ENCODE measurements around the gene SLC24A5.

SLC24A5 gene

DNA sequence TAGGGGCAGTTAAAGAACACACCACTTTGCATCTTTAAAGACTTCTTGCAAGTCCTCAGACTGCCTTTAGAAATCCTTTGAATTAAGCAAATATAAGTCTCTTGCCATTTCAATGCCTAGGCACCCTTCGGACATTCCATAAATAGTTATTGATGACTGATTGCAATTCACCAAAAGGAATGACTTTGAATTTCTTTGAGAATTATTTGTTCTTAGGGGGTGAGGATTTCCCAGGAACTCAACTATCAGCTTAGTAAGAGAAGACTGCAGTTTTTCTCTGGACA lies 57.8 kb downstream of the SLC24A5 start:
- TF ChIP-seq, protein P1, sequence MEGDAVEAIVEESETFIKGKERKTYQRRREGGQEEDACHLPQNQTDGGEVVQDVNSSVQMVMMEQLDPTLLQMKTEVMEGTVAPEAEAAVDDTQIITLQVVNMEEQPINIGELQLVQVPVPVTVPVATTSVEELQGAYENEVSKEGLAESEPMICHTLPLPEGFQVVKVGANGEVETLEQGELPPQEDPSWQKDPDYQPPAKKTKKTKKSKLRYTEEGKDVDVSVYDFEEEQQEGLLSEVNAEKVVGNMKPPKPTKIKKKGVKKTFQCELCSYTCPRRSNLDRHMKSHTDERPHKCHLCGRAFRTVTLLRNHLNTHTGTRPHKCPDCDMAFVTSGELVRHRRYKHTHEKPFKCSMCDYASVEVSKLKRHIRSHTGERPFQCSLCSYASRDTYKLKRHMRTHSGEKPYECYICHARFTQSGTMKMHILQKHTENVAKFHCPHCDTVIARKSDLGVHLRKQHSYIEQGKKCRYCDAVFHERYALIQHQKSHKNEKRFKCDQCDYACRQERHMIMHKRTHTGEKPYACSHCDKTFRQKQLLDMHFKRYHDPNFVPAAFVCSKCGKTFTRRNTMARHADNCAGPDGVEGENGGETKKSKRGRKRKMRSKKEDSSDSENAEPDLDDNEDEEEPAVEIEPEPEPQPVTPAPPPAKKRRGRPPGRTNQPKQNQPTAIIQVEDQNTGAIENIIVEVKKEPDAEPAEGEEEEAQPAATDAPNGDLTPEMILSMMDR (conservative IDR thresholded peaks at IDR 0.05; ENCODE audit: low read depth, low read length): no peak
- no peak for DNase-seq (ENCODE audit: low read depth)
- H3K4me3 ChIP-seq (ENCODE audit: low read depth, low read length): peak overlapping the region; percentile 66

DNA sequence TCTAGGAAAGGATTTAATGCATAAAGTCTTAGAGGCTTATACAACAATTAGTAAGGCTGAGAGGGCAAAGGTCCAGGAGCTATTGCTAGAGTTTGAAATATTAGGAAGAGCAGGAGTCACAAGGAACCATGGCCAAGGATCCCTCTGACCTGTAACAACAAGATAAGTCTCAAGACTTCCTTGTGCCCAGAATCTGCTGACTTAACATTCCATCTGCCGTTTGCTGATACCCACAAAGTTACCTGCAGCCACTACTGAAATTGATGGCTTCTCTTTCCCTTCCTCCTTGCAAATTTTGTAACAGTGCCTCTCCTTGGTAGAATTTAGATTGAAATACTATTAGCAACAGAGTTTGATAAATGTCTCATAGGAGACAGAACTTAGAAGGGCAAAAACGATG lies 62.0 kb downstream of the SLC24A5 start:
- DNase-seq (ENCODE audit: low read depth): no peak
- TF ChIP-seq, protein P1 (conservative IDR thresholded peaks at IDR 0.05; ENCODE audit: low read depth, low read length): no peak
- H3K4me3 ChIP-seq (ENCODE audit: low read depth, low read length): no peak overlapping the region

DNA sequence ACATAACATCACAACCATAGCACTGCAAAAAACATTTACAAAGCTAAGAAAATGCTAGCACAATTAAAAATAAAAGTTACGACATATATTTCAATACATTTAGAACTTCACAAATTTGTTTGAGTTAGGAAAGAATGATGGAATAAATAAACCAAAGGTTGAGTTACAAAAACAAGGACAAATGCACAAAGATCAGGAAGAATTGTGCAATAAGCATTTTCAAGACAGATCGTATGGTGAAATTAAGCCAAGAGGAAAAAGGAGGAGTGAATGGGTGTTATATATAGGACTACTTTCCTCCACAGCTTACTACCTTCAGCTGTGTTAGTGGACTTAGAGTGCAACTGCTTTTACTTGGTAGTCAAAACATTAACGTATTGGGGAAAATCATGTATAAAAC lies 64.7 kb downstream of the SLC24A5 start:
- peak; percentile 24 for DNase-seq (ENCODE audit: low read depth)
- TF ChIP-seq, protein P1 (conservative IDR thresholded peaks at IDR 0.05; ENCODE audit: low read depth, low read length): no peak
- H3K4me3 ChIP-seq (ENCODE audit: low read depth, low read length): no peak overlapping the region

DNA sequence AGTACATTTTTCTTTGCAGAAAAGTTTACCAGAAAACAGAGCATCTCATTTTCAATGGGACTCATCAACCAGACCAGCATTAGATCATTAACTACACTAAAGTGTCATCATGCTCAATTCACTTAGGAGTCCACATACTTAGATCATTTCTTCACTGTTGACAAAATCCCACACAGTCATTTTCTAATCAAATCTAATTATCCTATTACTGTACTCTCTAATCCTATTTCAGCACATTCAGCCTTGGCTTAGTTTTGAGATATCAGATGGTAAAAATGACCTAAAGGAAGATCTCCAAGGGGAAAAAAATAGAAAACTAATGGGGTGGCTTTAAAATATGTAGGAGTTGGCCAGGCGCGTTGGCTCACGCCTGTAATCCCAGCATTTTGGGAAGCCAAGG lies 65.5 kb downstream of the SLC24A5 start:
- TF ChIP-seq, protein P1 (conservative IDR thresholded peaks at IDR 0.05; ENCODE audit: low read depth, low read length): no peak
- no peak overlapping the region for H3K4me3 ChIP-seq (ENCODE audit: low read depth, low read length)
- no peak for DNase-seq (ENCODE audit: low read depth)

DNA sequence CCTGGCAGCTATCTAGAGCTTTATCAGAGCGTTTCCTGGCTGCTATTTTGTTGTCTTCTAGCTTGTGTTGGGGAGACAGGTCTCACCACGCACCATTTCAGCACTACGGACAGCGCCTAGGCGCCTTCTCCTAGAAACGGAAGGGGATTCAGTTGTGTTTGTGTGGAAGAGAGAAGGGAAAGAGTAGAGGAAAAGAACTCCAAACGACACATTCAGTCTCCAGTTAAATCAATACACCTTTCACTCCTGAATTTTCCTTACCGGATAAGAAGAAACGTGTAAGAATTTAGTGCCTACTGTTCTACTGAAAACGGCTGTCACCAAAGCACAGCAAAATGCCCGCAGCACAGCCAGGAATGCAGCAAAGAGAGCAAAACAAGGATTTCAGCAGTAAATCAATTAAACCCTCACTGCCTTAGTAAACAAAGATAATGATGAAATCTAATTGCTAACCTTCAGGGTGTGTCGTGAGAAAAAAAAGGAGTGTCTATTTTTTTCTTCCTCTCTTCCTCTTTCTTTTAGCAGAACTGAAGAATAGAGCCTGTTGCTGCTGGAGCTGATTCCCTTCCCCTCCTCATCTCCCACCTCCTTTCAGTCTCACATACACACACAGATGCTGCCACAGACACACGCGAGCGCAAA lies 70.3 kb downstream of the SLC24A5 start:
- peak; percentile 79 for DNase-seq (ENCODE audit: low read depth)
- peak overlapping the region; percentile 8 for H3K4me3 ChIP-seq (ENCODE audit: low read depth, low read length)
- TF ChIP-seq, protein P1 (conservative IDR thresholded peaks at IDR 0.05; ENCODE audit: low read depth, low read length): no peak

DNA sequence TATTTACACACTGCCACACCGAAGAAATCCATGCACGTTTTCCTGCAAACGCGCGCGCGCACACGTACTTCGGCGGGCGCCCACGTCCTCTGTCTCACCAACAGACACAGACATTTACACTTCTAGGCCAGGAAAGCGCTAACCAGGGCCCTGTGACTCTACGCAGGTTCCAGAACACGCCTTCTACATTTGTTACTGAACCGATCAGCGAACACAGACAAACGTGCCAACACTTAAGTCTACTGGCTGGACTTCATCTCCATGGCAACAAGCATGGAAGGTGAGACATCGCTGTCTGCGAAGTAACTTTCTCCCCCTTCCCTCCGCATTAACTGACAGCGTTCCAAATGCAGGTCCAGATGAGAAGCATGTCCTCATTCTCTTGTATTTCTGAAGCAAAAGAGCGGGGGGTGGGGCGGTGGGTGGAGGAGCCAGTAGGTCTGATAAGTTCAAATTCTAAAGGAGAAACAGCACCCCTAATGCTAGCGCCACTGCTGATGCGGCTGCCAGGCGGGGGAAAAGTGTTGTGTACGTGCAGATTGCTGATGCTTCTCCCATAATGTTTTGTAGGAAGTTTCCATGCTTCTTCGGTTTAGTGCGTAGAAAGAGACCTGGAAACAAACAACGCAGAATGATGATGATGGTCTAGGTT lies 70.9 kb downstream of the SLC24A5 start, which contains the start of gene CTXN2:
Gene CTXN2 (plus strand): TSS at position 92 of the 652 bp plus-strand sequence. CDS start 9,636 bp downstream, outside the sequence.
- peak; percentile 16 for DNase-seq (ENCODE audit: low read depth)
- H3K4me3 ChIP-seq (ENCODE audit: low read depth, low read length): peak within 1 kb of the TSS; percentile 8
- TF ChIP-seq, protein P1 (conservative IDR thresholded peaks at IDR 0.05; ENCODE audit: low read depth, low read length): no peak

Measured in choroid plexus epithelial cell (primary cell).